ENCODE results near the gene MDH1. TPM values are rescaled to one million over a fixed set of nuclear protein-coding genes. Genes with fewer than 3 reads are reported as not detected.

The MDH1 gene
- total RNA-seq, 2 experiments from 2014 or later, result 235 to 241 TPM

- peaks cover 14% of the 10 kb centered on the region for H3K36me3 Mint-ChIP-seq
- H3K27ac Mint-ChIP-seq, result no peak overlapping the region
- H3K4me3 Mint-ChIP-seq, result no peak overlapping the region
- DNase-seq, result no peak
- peaks cover 7% of the 10 kb centered on the region for H3K9me3 Mint-ChIP-seq
- no peaks in the 10 kb centered on the region for H3K27me3 Mint-ChIP-seq
- peaks cover 10% of the 10 kb centered on the region for H3K4me1 Mint-ChIP-seq
These were observed 12.2 kb upstream of the MDH1 start for GRCh38 chr2:63576546-63576945.

DNA sequence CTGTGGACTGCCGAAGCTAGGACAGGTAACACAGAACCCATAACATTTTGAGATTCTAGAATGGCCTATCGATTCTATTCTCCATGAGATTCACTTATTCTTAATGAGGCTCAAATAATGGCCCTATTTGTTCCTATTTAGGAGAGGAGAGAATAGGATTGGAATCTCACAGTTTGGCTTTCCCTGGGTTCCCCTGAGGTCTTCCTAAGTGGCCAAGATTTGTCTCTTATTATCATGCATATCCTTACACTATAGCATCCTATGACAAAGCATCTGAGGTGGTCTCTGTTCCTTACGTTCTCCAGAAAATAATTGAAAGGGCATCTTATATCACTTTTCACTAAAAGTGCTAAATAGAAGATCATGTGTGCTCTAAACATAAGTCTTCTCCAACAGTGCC lies 10.0 kb upstream of the MDH1 start:
- H3K9me3 Mint-ChIP-seq, result peaks cover 4% of the 10 kb centered on the region
- peaks cover 6% of the 10 kb centered on the region for H3K36me3 Mint-ChIP-seq
- no peaks in the 10 kb centered on the region for H3K27me3 Mint-ChIP-seq
- no peak overlapping the region for H3K4me3 Mint-ChIP-seq
- no peak overlapping the region for H3K27ac Mint-ChIP-seq
- H3K4me1 Mint-ChIP-seq, result peaks cover 17% of the 10 kb centered on the region
- DNase-seq, result no peak

DNA sequence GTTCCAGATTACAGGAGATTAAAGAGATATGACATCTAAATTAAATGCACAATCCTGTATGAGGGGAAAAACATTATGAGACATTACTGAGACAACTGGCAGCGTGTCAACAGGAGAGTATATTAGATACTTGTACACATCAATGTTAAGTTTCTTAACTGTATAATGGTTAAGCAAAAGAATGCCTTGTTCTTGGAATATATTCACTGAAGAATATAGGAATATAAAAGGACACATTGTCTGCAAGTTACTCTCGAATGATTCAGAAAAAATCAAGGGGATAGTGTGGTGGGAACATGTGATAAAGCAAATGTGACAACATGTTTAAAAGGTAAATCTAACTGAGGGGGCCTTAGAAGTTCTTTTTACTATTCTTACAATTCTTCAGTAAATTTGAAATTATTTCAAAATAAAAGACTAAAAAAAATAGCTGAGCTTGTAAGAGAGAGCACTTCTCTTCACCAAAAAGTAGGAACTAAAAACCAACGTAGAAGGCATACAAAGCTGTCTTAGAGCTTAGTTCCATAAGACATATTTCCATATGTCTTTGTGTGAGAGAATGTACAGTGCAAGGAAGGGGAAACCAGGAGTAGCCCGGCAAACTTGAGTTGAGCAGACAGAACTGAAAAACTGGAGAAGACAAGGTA lies 8.0 kb upstream of the MDH1 start:
- Mint-ChIP-seq H3K36me3 (no peaks in the 10 kb centered on the region), H3K9me3 (no peaks in the 10 kb centered on the region), H3K4me1 (peaks cover 17% of the 10 kb centered on the region), H3K27me3 (no peaks in the 10 kb centered on the region), H3K27ac (no peak overlapping the region), H3K4me3 (no peak overlapping the region)
- DNase-seq, result no peak

GRCh38 chr2:63581298-63581961 lies 7.3 kb upstream of the MDH1 start:
- Mint-ChIP-seq H3K9me3 (no peaks in the 10 kb centered on the region), H3K27me3 (no peaks in the 10 kb centered on the region), H3K27ac (no peak overlapping the region), H3K4me3 (no peak overlapping the region), H3K4me1 (peaks cover 19% of the 10 kb centered on the region), H3K36me3 (no peaks in the 10 kb centered on the region)
- no peak for DNase-seq

GRCh38 chr2:63582873-63583272 lies 5.9 kb upstream of the MDH1 start:
- H3K4me1 Mint-ChIP-seq, result peaks cover 31% of the 10 kb centered on the region
- DNase-seq, result no peak
- no peak overlapping the region for H3K4me3 Mint-ChIP-seq
- no peaks in the 10 kb centered on the region for H3K27me3 Mint-ChIP-seq
- no peaks in the 10 kb centered on the region for H3K36me3 Mint-ChIP-seq
- H3K27ac Mint-ChIP-seq, result no peak overlapping the region
- H3K9me3 Mint-ChIP-seq, result no peaks in the 10 kb centered on the region

DNA sequence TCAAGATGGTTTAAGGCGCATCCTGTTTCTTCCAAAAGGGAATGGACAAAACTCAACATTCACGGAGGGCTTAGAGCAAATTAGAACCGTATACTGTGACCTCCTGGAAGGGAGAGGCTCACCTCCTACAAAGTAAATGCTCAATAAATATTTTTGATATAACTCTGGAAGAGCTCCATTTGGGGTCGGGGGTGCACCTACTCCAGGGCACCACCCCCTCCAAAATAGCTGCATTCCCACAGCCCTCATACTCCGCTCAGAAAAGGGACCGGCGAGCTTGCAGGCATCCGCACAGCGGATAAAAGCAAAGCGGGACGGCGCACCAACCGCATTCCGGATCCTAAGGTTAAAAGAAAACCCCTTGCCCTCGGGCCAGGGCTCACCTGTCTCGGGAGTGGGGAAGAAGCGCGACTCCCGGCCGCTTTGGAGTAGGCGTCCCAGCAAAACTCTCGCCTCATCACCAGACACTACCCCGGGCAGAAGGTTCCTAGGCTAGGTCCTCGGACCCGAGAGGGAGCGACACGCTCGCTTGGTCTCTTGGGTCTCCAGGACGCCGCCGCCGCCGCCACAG lies 864 bp upstream of the MDH1 start:
- DNase-seq, result no peak
- Mint-ChIP-seq H3K9me3 (no peaks in the 10 kb centered on the region), H3K36me3 (peaks cover 18% of the 10 kb centered on the region), H3K4me1 (peaks cover 38% of the 10 kb centered on the region), H3K4me3 (peak overlapping the region; percentile 98), H3K27ac (peak overlapping the region; percentile 96), H3K27me3 (no peaks in the 10 kb centered on the region)

DNA sequence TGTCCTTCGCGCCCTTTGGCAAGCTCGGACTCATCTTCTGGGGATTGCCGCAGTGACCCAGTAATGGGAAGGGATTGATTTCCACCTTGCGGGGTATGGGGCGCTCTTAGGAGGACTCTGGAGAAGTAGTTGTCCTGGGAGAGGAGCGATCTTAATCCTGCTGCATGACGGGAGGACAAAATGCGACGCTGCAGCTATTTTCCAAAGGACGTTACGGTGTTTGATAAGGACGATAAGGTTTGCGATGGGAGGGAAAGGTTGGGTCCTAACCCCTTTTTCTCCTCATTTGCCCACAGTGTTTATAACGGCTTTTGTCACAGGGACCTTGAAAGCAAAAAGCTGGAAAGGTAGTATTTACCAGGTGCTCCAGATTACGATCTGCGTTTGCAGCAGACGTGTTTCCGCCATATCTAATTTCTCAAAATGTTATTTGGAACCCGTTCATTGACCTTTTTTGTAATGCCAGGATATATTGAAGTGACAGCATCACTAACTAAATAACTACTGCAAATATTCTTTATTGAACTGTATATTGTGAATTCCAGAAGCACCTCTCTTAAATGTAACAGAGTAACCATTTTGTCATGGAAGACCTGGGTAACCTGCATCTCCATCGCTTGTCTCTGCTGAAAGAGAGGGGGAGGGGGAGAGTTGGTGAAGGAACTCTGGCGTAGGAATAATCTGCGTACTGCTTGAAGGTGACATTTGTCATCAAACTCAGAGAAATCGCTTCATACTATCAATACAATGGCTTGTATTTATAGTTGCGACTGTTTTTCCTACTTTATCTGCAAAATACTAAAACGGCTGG lies 590 bp downstream of the MDH1 start:
- Mint-ChIP-seq H3K27ac (peak overlapping the region; percentile 96), H3K36me3 (peaks cover 25% of the 10 kb centered on the region), H3K9me3 (no peaks in the 10 kb centered on the region), H3K4me3 (peak overlapping the region; percentile 98), H3K27me3 (no peaks in the 10 kb centered on the region), H3K4me1 (peaks cover 44% of the 10 kb centered on the region)
- DNase-seq, result no peak

GRCh38 chr2:63590626-63591408 lies 2.1 kb downstream of the MDH1 start:
- Mint-ChIP-seq H3K27me3 (no peaks in the 10 kb centered on the region), H3K27ac (no peak overlapping the region), H3K9me3 (no peaks in the 10 kb centered on the region), H3K36me3 (peaks cover 25% of the 10 kb centered on the region), H3K4me1 (peaks cover 49% of the 10 kb centered on the region), H3K4me3 (peak overlapping the region; percentile 98)
- DNase-seq, result no peak

- Mint-ChIP-seq H3K9me3 (no peaks in the 10 kb centered on the region), H3K36me3 (peaks cover 30% of the 10 kb centered on the region), H3K4me1 (peaks cover 43% of the 10 kb centered on the region), H3K4me3 (no peak overlapping the region), H3K27ac (no peak overlapping the region), H3K27me3 (no peaks in the 10 kb centered on the region)
- no peak for DNase-seq
These were observed 2.9 kb downstream of the MDH1 start for GRCh38 chr2:63591566-63592175.

DNA sequence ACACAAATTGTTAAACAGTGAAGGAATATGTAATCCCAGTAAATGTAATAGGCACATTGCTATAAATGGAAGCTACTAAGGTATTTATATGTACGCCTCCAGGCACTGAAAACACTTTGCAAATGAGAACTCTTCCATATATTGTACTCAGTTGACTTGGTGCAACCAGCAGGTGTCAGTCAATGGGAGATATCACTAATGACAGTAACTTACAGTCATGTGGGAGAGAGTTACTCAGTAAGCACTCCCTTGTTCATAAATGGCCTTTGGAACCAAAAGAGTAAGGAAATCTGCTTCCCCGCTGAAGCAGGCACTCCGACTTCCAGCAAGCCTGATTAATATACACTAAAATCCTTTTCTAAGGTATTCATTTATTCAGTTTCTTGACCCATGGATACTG lies 5.9 kb downstream of the MDH1 start:
- Mint-ChIP-seq H3K4me1 (peaks cover 33% of the 10 kb centered on the region), H3K36me3 (peaks cover 29% of the 10 kb centered on the region)

GRCh38 chr2:63596401-63596883 lies 7.7 kb downstream of the MDH1 start:
- DNase-seq, result no peak
- H3K4me1 Mint-ChIP-seq, result peaks cover 23% of the 10 kb centered on the region
- H3K27ac Mint-ChIP-seq, result no peak overlapping the region
- no peaks in the 10 kb centered on the region for H3K9me3 Mint-ChIP-seq
- H3K27me3 Mint-ChIP-seq, result no peaks in the 10 kb centered on the region
- no peak overlapping the region for H3K4me3 Mint-ChIP-seq
- peaks cover 19% of the 10 kb centered on the region for H3K36me3 Mint-ChIP-seq

More for the DNA sequence above, 5.9 kb downstream of the MDH1 start:
- H3K9me3 Mint-ChIP-seq, result no peaks in the 10 kb centered on the region
- DNase-seq, result no peak
- H3K27me3 Mint-ChIP-seq, result no peaks in the 10 kb centered on the region
- H3K27ac Mint-ChIP-seq, result no peak overlapping the region
- H3K4me3 Mint-ChIP-seq, result no peak overlapping the region

- peaks cover 20% of the 10 kb centered on the region for H3K36me3 Mint-ChIP-seq
- H3K9me3 Mint-ChIP-seq, result no peaks in the 10 kb centered on the region
- H3K27me3 Mint-ChIP-seq, result no peaks in the 10 kb centered on the region
- H3K4me3 Mint-ChIP-seq, result no peak overlapping the region
- H3K27ac Mint-ChIP-seq, result no peak overlapping the region
- H3K4me1 Mint-ChIP-seq, result peaks cover 12% of the 10 kb centered on the region
- DNase-seq, result no peak
These were observed 10.2 kb downstream of the MDH1 start for GRCh38 chr2:63598981-63599380.

DNA sequence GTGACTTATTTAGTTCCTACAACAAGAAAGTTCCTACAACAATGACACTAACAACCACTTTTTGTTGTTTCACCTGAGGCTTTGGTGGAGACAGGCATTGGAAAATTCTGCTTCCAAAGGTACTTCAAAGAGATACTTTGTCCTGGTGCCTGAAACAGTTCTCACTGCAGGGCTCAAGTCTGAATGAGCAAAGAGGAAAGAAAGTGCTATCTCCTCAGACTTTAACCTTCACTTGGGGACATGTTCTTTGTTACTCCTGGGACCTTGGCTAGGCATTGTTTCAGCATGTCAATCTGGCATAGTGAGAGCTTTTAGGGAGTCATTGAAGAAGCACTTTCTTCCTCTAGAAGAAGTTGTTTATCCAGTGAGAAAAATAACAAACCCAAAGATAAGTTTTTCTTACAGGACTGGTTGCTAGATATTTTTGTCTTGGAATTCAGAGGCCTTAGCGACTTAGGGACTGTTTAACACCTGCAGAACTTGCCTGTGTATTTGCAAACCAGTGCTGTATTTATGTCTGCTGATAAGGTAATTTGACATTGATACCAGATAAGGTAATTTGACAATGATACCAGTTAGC lies 12.2 kb downstream of the MDH1 start:
- Mint-ChIP-seq H3K4me3 (no peak overlapping the region), H3K36me3 (peaks cover 22% of the 10 kb centered on the region), H3K27me3 (no peaks in the 10 kb centered on the region), H3K4me1 (peaks cover 5% of the 10 kb centered on the region), H3K9me3 (no peaks in the 10 kb centered on the region), H3K27ac (no peak overlapping the region)
- DNase-seq, result no peak

DNA sequence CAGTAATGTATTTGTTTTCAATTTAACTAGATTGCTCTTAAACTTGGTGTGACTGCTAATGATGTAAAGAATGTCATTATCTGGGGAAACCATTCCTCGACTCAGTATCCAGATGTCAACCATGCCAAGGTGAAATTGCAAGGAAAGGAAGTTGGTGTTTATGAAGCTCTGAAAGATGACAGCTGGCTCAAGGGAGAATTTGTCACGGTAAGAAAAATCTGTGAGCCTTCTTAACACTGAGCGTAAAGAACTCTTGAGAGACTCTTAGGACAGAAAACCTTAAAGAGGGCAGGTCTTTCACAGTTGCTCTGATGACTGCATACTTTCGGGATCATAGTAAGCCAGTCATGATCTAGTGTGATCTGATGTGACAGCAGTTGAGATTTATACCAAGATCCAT lies 15.9 kb downstream of the MDH1 start:
- H3K4me3 Mint-ChIP-seq, result no peak overlapping the region
- no peak for DNase-seq
- H3K27ac Mint-ChIP-seq, result no peak overlapping the region
- H3K27me3 Mint-ChIP-seq, result no peaks in the 10 kb centered on the region
- H3K4me1 Mint-ChIP-seq, result peaks cover 3% of the 10 kb centered on the region
- no peaks in the 10 kb centered on the region for H3K9me3 Mint-ChIP-seq
- peaks cover 28% of the 10 kb centered on the region for H3K36me3 Mint-ChIP-seq
